DMS 273 (cell line): ENCODE data around the gene ICE1.
"Not testable (repeated sequence)": the region's sequence is repeated elsewhere in the genome, so short reads cannot be mapped to it uniquely, and the experiment has no call there.

Experiments
- DNase-seq: peaks from one replicate; lab custom pipeline; 2025; ENCODE audit not compliant: unreplicated experiment; lab: John Stamatoyannopoulos, UW

ICE1 gene

DNA sequence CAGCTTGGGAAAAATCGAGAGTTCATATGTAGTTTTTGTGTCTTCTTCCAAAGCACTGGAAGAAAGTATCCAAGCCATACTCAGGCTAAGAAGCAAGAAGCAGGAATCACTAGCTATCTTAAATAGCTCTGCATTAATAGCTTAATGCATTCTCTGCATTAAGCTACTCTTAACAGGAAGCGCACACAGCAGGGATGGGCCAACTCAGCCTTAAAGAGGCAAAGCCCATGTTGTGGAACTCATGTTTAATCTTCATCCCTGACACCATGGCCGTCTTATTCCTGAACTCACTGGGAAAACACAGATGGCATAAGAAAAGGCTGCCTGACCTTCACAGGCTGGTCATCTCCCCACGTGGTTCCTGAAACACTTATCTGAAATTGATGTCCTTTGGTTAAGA, 18.7 kb upstream of the ICE1 start:
- DNase-seq = no peak

- DNase-seq = no peak
Observed at GRCh38 chr5:5404381-5404780, 18.1 kb upstream of the ICE1 start.

DNA sequence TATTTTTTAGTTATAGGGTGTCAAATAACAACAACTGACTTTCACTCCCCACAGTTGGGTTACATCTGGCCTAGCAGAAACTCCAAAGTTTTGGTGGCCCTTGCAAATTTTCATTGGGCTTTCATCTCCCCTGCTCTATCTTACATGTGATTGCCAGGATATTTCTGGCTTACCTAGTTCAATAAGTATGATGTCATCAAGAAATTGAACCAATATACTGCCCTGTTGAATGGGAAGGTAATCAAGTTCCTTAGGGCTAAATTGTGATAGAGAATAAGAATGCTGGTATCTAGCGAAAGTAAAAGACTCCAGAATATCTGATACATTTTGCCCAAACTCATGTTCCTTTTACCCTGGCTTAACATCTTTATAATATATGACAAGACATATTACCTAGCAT, 17.0 kb upstream of the ICE1 start:
- no peak for DNase-seq

GRCh38 chr5:5407924-5408323, 14.6 kb upstream of the ICE1 start:
- DNase-seq = no peak

- DNase-seq = peak; percentile 14
Observed at GRCh38 chr5:5409151-5409810, 13.2 kb upstream of the ICE1 start.

DNA sequence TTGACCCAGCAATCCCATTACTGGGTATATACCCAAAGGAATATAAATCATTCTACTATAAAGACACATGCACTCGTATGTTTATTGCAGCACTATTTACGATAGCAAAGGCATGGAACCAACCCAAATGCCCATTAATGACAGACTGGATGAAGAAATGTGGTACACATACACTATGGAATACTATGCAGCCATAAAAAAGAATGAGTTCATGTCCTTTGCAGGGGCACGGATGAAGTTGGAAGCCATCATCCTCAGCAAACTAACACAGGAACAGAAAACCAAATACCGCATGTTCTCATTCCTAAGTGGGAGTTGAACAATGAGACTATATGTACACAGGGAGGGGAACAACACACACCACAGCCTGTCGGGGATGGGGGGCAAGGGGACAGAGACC, 8.6 kb upstream of the ICE1 start:
- DNase-seq = not testable (repeated sequence)

- DNase-seq = no peak
Observed at GRCh38 chr5:5414999-5415398, 7.5 kb upstream of the ICE1 start.

DNA sequence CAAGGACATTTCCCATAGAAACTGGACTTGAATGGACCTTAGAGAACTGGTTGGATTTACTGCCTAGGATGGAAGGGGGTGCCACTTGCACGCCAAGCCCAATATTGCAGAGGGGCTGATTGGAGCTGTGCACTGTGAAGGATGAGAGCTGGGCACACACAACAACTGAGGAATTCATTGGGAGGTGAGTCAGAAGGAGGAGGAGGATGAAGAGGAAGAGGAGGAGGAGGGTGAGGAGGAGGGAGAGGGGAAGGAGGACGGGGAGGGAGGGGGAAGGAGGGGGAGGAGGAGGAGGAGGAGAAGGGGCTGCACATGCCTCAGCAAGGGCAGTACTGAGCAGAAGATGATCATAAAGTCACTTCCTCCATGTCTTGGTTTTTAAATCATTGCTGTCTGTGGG, 5.7 kb upstream of the ICE1 start:
- DNase-seq = no peak

DNA sequence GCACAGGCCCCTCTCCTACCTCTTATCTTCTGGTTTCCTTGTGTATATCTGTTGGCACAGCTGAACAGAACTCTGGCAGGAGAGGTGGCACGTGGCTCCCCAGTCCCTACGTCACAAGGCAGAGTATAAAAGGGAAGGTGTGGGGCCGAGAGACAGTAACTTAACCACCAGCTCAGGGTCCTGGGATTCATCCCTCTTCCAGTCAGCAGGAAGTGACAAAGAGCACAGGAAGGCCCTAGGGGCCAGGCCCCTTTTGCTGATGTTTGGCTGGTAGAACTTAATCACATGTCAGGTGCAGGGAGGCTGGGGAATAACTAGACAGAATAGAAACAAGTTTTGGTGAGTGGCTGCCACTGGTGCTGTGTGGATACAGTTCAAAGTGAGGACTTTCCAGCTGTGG, 4.5 kb upstream of the ICE1 start:
- no peak for DNase-seq

DNA sequence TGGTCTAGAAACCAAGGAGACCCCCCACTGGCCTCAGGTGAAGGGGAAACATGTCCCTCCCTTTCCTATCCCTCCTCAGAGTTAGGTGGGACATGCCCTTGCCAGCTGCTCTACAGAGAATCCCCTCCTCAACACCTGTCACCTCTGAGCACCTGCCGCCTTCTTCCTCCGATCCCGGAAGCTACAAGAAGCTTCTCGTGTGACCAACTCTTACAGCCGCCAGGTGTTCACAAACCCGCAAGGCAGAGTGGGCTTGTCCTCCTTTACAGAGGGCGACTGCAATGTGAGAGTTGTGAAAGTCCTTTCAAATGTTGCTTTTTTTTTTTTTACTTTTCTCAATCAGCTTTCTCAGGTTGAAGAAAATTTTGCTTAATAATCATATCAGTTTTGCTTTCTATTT, 3.7 kb upstream of the ICE1 start:
- DNase-seq = no peak

- peak; percentile 64 for DNase-seq
Observed at GRCh38 chr5:5419291-5420210, 2.9 kb upstream of the ICE1 start.

- no peak for DNase-seq
Observed at GRCh38 chr5:5420251-5420650, 2.2 kb upstream of the ICE1 start.

DNA sequence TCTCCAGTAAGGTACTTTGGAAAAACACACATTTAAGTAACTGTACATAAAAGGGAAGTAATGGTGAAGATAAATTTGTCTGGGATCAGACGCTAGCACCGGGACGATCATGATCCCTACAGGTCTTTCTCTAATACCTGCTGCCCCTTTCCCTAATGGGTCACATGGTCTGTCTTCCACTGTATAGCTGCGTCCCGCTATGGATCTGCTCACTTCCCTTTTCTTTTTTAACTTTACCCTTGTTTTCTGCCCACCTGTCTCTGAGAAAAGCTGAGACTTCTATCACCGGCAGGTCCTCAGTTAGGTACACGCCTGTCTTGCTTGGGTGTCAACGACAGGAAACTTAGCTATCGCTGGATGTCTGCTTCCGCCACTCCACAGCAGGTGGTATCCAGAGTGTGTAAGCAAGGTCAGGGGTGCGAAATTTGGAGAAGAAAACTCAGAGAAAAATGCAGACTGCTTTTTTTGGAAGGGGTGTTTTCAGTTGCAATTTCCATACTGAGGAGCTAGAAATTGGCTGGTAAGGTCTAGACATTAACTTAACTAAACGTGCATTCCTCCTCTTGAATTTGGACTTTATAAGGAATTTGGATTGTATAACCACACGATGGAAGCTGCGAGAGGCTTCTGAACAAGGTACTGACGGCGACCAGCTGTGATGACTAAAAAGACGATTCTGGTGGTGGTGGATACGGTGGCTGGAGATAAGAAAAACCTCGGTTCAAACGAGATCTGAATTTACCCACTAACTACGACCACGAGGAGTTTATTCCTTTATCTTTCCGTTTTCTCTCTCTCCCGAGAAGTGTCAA, 1.1 kb upstream of the ICE1 start:
- DNase-seq = peak; percentile 30

DNA sequence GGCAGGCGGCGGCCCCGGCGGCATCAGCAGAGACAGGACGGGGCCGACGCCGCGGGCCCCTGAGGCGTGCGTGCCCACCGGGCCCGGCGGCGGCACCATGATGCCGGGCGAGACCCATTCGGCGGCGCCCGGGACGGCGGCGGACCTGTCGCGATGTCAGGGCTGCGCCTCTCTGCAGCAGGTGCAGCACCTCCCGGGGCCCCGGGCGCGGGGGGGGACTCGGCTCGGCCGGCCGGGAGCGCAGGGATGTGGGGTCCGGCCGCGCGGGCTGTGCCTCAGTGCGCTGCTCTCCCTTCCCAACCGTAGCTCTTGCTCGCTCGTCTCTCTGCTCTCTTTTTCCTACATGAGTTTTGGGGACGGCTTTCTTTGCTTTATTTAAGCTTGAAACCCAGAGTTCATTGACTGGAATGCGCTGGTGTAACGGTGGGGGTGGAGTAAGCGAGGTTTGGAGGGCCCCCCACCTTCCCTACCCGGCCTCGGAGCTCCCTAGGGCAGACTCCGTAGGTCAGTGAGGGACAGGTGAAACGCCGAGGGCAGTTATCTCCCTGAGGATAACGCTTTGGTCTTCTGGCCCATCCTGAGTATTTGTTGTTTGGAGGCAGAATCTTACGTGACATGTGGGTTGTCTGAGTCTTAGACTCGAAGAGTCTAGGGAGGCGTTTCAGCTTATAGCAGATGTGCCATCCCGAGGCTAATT, 490 bp downstream of the ICE1 start:
- peak; percentile 45 for DNase-seq

GRCh38 chr5:5423586-5423985, 1.1 kb downstream of the ICE1 start:
- no peak for DNase-seq

GRCh38 chr5:5424736-5425135, 2.3 kb downstream of the ICE1 start:
- no peak for DNase-seq

DNA sequence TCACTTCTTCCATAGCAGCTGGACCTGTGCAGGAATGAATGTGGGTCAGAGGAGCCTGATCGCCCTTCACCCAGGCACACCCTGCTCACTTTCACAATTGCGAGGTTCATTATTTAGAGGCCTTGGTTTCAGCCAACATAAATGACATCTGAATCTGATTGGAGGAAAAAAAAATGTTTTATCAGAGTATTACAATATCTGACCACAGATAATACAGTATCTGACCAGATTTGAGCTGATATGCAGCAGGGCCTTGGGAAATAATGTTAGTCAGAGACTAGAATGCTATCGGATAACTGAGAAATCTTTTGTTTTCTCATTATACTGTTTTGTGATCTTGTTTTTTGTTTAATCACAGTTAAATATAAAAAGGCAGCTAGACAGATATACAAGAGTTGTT, 7.7 kb downstream of the ICE1 start:
- DNase-seq = no peak

DNA sequence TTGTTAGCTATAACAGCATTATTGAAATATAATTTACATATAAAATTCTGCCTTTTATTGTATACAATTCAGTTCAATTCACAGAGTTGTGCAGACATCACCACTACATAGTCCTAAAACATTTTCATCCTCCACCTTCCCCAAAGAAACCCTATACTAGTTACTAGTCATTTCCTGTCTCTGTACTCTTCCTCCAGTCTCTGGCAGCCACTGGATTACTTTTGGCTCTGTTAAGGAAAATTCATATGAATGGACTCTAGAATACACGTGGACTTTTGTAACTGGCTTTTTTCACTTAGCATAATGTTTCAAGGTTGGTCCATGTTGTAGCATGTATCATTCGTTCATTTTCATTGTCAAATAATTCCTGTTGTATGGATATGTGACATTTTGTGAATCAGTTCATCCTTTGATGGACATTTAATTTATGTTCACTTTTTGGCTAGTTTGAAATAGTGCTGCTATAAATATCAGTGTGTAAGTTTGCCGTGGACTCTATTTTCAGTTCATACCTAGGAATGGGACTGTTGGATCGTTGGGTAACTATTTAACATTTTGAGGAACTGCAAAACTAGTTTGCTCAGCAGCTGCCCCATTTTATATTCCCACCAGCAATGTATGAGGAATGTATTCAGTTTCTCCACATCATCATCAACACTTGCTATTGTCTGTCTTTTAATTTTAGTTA, 9.7 kb downstream of the ICE1 start:
- no peak for DNase-seq

DNA sequence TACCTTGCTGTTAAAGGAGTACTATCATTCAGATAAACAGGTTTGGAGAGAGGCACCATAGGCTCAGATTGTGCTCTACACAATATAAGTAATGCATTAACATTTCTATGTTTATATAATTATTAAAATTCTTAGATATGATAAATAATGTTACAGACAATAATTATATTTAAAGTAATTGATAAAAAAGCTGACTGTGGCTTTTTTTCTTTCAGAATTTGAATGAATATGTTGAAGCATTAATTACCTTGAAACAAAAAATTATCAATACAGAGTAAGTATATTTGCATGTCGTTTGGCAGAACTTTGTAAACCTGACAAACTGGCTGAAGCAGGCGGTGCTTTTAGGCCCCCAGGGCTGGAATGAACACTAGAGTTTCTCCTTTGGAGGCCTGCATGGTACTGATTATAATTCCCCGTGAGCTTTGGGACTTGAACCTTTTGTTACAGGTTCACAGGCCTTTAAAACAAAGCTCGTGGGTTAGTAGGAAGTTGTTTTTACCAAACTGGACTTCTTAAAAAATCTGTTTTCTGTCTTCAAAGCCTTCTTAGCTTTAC, 13.8 kb downstream of the ICE1 start:
- no peak for DNase-seq
